T-helper 9 cell (primary cell): Measurements from ENCODE around the gene SETD3.

Source experiments
- DNase-seq: peaks from one replicate; pipeline ENCODE4 v3.0.0-alpha.2; 2020

SETD3 gene

GRCh38 chr14:99497341-99497740, 16.7 kb upstream of the SETD3 start:
- no peak for DNase-seq

- DNase-seq: no peak
These were observed 3.4 kb upstream of the SETD3 start for GRCh38 chr14:99484106-99484505.

- no peak for DNase-seq
These were observed 1.1 kb upstream of the SETD3 start for GRCh38 chr14:99481745-99482099.

- peak; percentile 99 for DNase-seq
These were observed 472 bp upstream of the SETD3 start, which contains the start of gene CCNK for GRCh38 chr14:99480917-99481744. CCNK (plus strand) TSS chr14:99481409; CDS start chr14:99492678, 11,269 bp downstream.

- DNase-seq: no peak
These were observed 1.3 kb downstream of the SETD3 start for GRCh38 chr14:99479160-99479905.

- no peak for DNase-seq
These were observed 2.5 kb downstream of the SETD3 start for GRCh38 chr14:99478128-99478527.

GRCh38 chr14:99476864-99477263, 3.8 kb downstream of the SETD3 start:
- no peak for DNase-seq

- DNase-seq: no peak
These were observed 5.0 kb downstream of the SETD3 start for GRCh38 chr14:99475660-99476059.

- no peak for DNase-seq
These were observed 5.5 kb downstream of the SETD3 start for GRCh38 chr14:99475179-99475578.

GRCh38 chr14:99473458-99473857, 7.2 kb downstream of the SETD3 start:
- DNase-seq: no peak

- DNase-seq: no peak
These were observed 7.7 kb downstream of the SETD3 start for GRCh38 chr14:99472937-99473336.

- DNase-seq: no peak
These were observed 8.9 kb downstream of the SETD3 start for GRCh38 chr14:99471731-99472130.

- DNase-seq: no peak
These were observed 11.6 kb downstream of the SETD3 start for GRCh38 chr14:99468836-99469592.

GRCh38 chr14:99468081-99468480, 12.6 kb downstream of the SETD3 start:
- no peak for DNase-seq

GRCh38 chr14:99467336-99468078, 13.2 kb downstream of the SETD3 start:
- no peak for DNase-seq

- no peak for DNase-seq
These were observed 13.9 kb downstream of the SETD3 start for GRCh38 chr14:99466758-99467157.

GRCh38 chr14:99465288-99465687, 15.4 kb downstream of the SETD3 start:
- no peak for DNase-seq

GRCh38 chr14:99463974-99464373, 16.7 kb downstream of the SETD3 start:
- DNase-seq: no peak

- DNase-seq: no peak
These were observed 18.4 kb downstream of the SETD3 start for GRCh38 chr14:99462210-99462609.

- no peak for DNase-seq
These were observed 19.1 kb downstream of the SETD3 start for GRCh38 chr14:99461411-99462085.

- no peak for DNase-seq
These were observed 19.9 kb downstream of the SETD3 start for GRCh38 chr14:99460793-99461192.

GRCh38 chr14:99459481-99460100, 21.1 kb downstream of the SETD3 start:
- DNase-seq: no peak
